HUES48 (cell line): ENCODE data around the gene DOCK7.

Source experiments
- H3K27ac ChIP-seq: one replicate; pipeline ENCODE4 v1.7.0; 2013; ENCODE audit warnings: low read depth, low read length, inconsistent platforms
- H3K27me3 ChIP-seq: 2 replicates; pipeline ENCODE4 v1.6.1; 2013; ENCODE audit warnings: mild to moderate bottlenecking, low read length; ENCODE audit not compliant: control insufficient read depth, insufficient read depth
- H3K36me3 ChIP-seq: 2 replicates; pipeline ENCODE4 v1.6.1; 2013; ENCODE audit warnings: low read length; ENCODE audit not compliant: control insufficient read depth, insufficient read depth
- H3K4me1 ChIP-seq: 2 replicates; pipeline ENCODE4 v1.6.1; 2013; ENCODE audit warnings: mild to moderate bottlenecking, low read length; ENCODE audit not compliant: control insufficient read depth, insufficient read depth
- H3K4me3 ChIP-seq: 2 replicates; pipeline ENCODE4 v1.5.1; 2013; ENCODE audit warnings: mild to moderate bottlenecking, low read depth, low read length
- H3K9ac ChIP-seq: 2 replicates; pipeline ENCODE4 v1.6.1; 2013; ENCODE audit warnings: mild to moderate bottlenecking, low read depth, low read length, moderate library complexity
- H3K9me3 ChIP-seq: 2 replicates; pipeline ENCODE4 v1.6.1; 2013; ENCODE audit warnings: low read length; ENCODE audit not compliant: control insufficient read depth, insufficient read depth

The DOCK7 gene

GRCh38 chr1:62433861-62434617, 254.1 kb downstream of the DOCK7 start:
- H3K4me1 ChIP-seq: peaks cover 10% of the 10 kb centered on the region
- no peak overlapping the region for H3K9ac ChIP-seq
- no peak overlapping the region for H3K4me3 ChIP-seq
- H3K27me3 ChIP-seq: no peaks in the 10 kb centered on the region
- no peaks in the 10 kb centered on the region for H3K36me3 ChIP-seq
- no peaks in the 10 kb centered on the region for H3K9me3 ChIP-seq
- H3K27ac ChIP-seq: no peak overlapping the region

- H3K36me3 ChIP-seq: no peaks in the 10 kb centered on the region
- H3K9ac ChIP-seq: no peak overlapping the region
- H3K27me3 ChIP-seq: no peaks in the 10 kb centered on the region
- no peaks in the 10 kb centered on the region for H3K4me1 ChIP-seq
- no peak overlapping the region for H3K4me3 ChIP-seq
- H3K27ac ChIP-seq: no peak overlapping the region
- no peaks in the 10 kb centered on the region for H3K9me3 ChIP-seq
Measured at GRCh38 chr1:62429581-62429980, 258.6 kb downstream of the DOCK7 start.

- Histone ChIP-seq H3K9ac (no peak overlapping the region), H3K4me1 (no peaks in the 10 kb centered on the region), H3K27ac (no peak overlapping the region), H3K36me3 (no peaks in the 10 kb centered on the region), H3K27me3 (no peaks in the 10 kb centered on the region), H3K9me3 (no peaks in the 10 kb centered on the region), H3K4me3 (no peak overlapping the region)
Measured at GRCh38 chr1:62428351-62428750, 259.8 kb downstream of the DOCK7 start.

GRCh38 chr1:62426794-62427193, 261.4 kb downstream of the DOCK7 start:
- Histone ChIP-seq H3K9ac (no peak overlapping the region), H3K4me1 (no peaks in the 10 kb centered on the region), H3K4me3 (no peak overlapping the region), H3K27me3 (no peaks in the 10 kb centered on the region), H3K27ac (no peak overlapping the region), H3K9me3 (no peaks in the 10 kb centered on the region), H3K36me3 (no peaks in the 10 kb centered on the region)

- H3K27me3 ChIP-seq: no peaks in the 10 kb centered on the region
- no peaks in the 10 kb centered on the region for H3K4me1 ChIP-seq
- no peak overlapping the region for H3K9ac ChIP-seq
- H3K27ac ChIP-seq: no peak overlapping the region
- H3K36me3 ChIP-seq: no peaks in the 10 kb centered on the region
- H3K4me3 ChIP-seq: no peak overlapping the region
- H3K9me3 ChIP-seq: no peaks in the 10 kb centered on the region
Measured at GRCh38 chr1:62426237-62426636, 261.9 kb downstream of the DOCK7 start.

GRCh38 chr1:62425041-62425440, 263.1 kb downstream of the DOCK7 start:
- H3K4me1 ChIP-seq: no peaks in the 10 kb centered on the region
- H3K9ac ChIP-seq: no peak overlapping the region
- H3K27me3 ChIP-seq: no peaks in the 10 kb centered on the region
- H3K27ac ChIP-seq: no peak overlapping the region
- no peaks in the 10 kb centered on the region for H3K36me3 ChIP-seq
- H3K9me3 ChIP-seq: no peaks in the 10 kb centered on the region
- H3K4me3 ChIP-seq: no peak overlapping the region

- no peak overlapping the region for H3K9ac ChIP-seq
- H3K9me3 ChIP-seq: no peaks in the 10 kb centered on the region
- H3K4me1 ChIP-seq: no peaks in the 10 kb centered on the region
- no peak overlapping the region for H3K27ac ChIP-seq
- H3K4me3 ChIP-seq: no peak overlapping the region
- H3K27me3 ChIP-seq: no peaks in the 10 kb centered on the region
- H3K36me3 ChIP-seq: no peaks in the 10 kb centered on the region
Measured at GRCh38 chr1:62424411-62424810, 263.8 kb downstream of the DOCK7 start.

GRCh38 chr1:62423580-62424242, 264.5 kb downstream of the DOCK7 start:
- Histone ChIP-seq H3K4me3 (no peak overlapping the region), H3K27ac (no peak overlapping the region), H3K27me3 (no peaks in the 10 kb centered on the region), H3K9ac (no peak overlapping the region), H3K36me3 (no peaks in the 10 kb centered on the region), H3K4me1 (no peaks in the 10 kb centered on the region), H3K9me3 (no peaks in the 10 kb centered on the region)

GRCh38 chr1:62420214-62420613, 268.0 kb downstream of the DOCK7 start:
- H3K27me3 ChIP-seq: no peaks in the 10 kb centered on the region
- H3K9me3 ChIP-seq: no peaks in the 10 kb centered on the region
- no peak overlapping the region for H3K9ac ChIP-seq
- no peaks in the 10 kb centered on the region for H3K4me1 ChIP-seq
- no peak overlapping the region for H3K27ac ChIP-seq
- H3K36me3 ChIP-seq: no peaks in the 10 kb centered on the region
- H3K4me3 ChIP-seq: no peak overlapping the region

GRCh38 chr1:62417351-62417999, 270.7 kb downstream of the DOCK7 start:
- H3K4me1 ChIP-seq: no peaks in the 10 kb centered on the region
- H3K27me3 ChIP-seq: no peaks in the 10 kb centered on the region
- H3K9ac ChIP-seq: no peak overlapping the region
- H3K36me3 ChIP-seq: no peaks in the 10 kb centered on the region
- no peak overlapping the region for H3K27ac ChIP-seq
- H3K9me3 ChIP-seq: no peaks in the 10 kb centered on the region
- H3K4me3 ChIP-seq: no peak overlapping the region

GRCh38 chr1:62415687-62416086, 272.5 kb downstream of the DOCK7 start:
- Histone ChIP-seq H3K4me1 (no peaks in the 10 kb centered on the region), H3K36me3 (no peaks in the 10 kb centered on the region), H3K9ac (no peak overlapping the region), H3K27ac (no peak overlapping the region), H3K4me3 (no peak overlapping the region), H3K27me3 (no peaks in the 10 kb centered on the region), H3K9me3 (no peaks in the 10 kb centered on the region)
